WTC11 (cell line): Measurements from ENCODE around the gene GNG2. TPM values are rescaled to one million over a fixed set of nuclear protein-coding genes. Genes with fewer than 3 reads are reported as not detected.

Experiments used
- ATAC-seq: fragments of 200-7000 bp; cut with Tn5 transposase; 2 replicates; pipeline ENCODE4 v1.10.0; 2021; ENCODE audit warnings: mild to moderate bottlenecking, moderate library complexity
- CTCF ChIA-PET: fragments of 300-600 bp; sonication (Branson Sonifier 250); formaldehyde crosslinking; loops from one replicate; lab custom pipeline; 2021; ENCODE audit warnings: antibody characterized with exemption; lab: Charles Lee
- POLR2A ChIA-PET: fragments of 350-600 bp; sonication (Branson Sonifier 250); formaldehyde crosslinking; loops from one replicate; lab custom pipeline; 2021; ENCODE audit warnings: antibody characterized with exemption; lab: Charles Lee
- DNase-seq: peaks from one replicate; pipeline ENCODE4 v3.0.0; 2021; ENCODE audit warnings: low spot score
- H3K27ac Mint-ChIP-seq: 2 replicates; pipeline ENCODE4 v1.8.0; 2021; ENCODE audit warnings: mixed read lengths
- H3K27me3 Mint-ChIP-seq: 2 replicates; pipeline ENCODE4 v1.8.0; 2021; ENCODE audit warnings: low read depth, mild to moderate bottlenecking, moderate library complexity, mixed read lengths
- H3K36me3 Mint-ChIP-seq: 2 replicates; pipeline ENCODE4 v1.8.0; 2021; ENCODE audit warnings: mixed read lengths
- H3K4me1 Mint-ChIP-seq: 2 replicates; pipeline ENCODE4 v1.8.0; 2022; ENCODE audit warnings: mixed read lengths
- H3K4me3 Mint-ChIP-seq: 2 replicates; pipeline ENCODE4 v1.8.0; 2021; ENCODE audit warnings: mild to moderate bottlenecking, moderate library complexity, mixed read lengths
- H3K9me3 Mint-ChIP-seq: 2 replicates; pipeline ENCODE4 v1.8.0; 2021; ENCODE audit warnings: mixed read lengths
- CREM ChIP-seq: sonication (generic); formaldehyde crosslinking; IDR thresholded peaks from 2 replicates; pipeline ENCODE4 v1.8.1; 2022; ENCODE audit warnings: mild to moderate bottlenecking, missing genetic modification reagents, moderate library complexity
- ELF4 ChIP-seq: sonication (generic); formaldehyde crosslinking; IDR thresholded peaks from 2 replicates; pipeline ENCODE4 v1.8.1; 2022; ENCODE audit warnings: low read depth, mild to moderate bottlenecking, moderate library complexity, missing genetic modification reagents
- ETV6 ChIP-seq: sonication (generic); formaldehyde crosslinking; IDR thresholded peaks from 2 replicates; pipeline ENCODE4 v1.8.1; 2022; ENCODE audit warnings: mild to moderate bottlenecking, missing genetic modification reagents
- FOXJ3 ChIP-seq: sonication (generic); formaldehyde crosslinking; IDR thresholded peaks from 2 replicates; pipeline ENCODE4 v1.9.0; 2021; ENCODE audit warnings: missing genetic modification reagents, mild to moderate bottlenecking, borderline replicate concordance
- JUN ChIP-seq: sonication (generic); formaldehyde crosslinking; IDR thresholded peaks from 2 replicates; pipeline ENCODE4 v1.8.0; 2023; ENCODE audit warnings: mild to moderate bottlenecking, missing genetic modification reagents
- NR1H2 ChIP-seq: sonication (generic); formaldehyde crosslinking; IDR thresholded peaks from 2 replicates; pipeline ENCODE4 v1.9.0; 2021; ENCODE audit warnings: mild to moderate bottlenecking, moderate library complexity, missing genetic modification reagents
- NR3C1 ChIP-seq: sonication (generic); formaldehyde crosslinking; conservative IDR thresholded peaks from 2 replicates; pipeline ENCODE4 v1.8.1; 2023; ENCODE audit warnings: low read depth, mild to moderate bottlenecking, missing genetic modification reagents
- RORB ChIP-seq: fragments of 250-450 bp; sonication (Bioruptor Pico); IDR thresholded peaks from 2 replicates; pipeline ENCODE4 v1.9.0; 2021; ENCODE audit warnings: mild to moderate bottlenecking
- SOX15 ChIP-seq: fragments of 250-450 bp; sonication (Bioruptor Pico); IDR thresholded peaks from 2 replicates; pipeline ENCODE4 v1.9.0; 2021; ENCODE audit warnings: mild to moderate bottlenecking
- SP1 ChIP-seq: sonication (generic); formaldehyde crosslinking; conservative IDR thresholded peaks from 2 replicates; pipeline ENCODE4 v1.8.1; 2022; ENCODE audit warnings: missing genetic modification reagents
- ZNF219 ChIP-seq: sonication (generic); formaldehyde crosslinking; IDR thresholded peaks from 2 replicates; pipeline ENCODE4 v1.8.0; 2023; ENCODE audit warnings: missing genetic modification reagents, mild to moderate bottlenecking, borderline replicate concordance
- ZNF263 ChIP-seq: sonication (generic); formaldehyde crosslinking; IDR thresholded peaks from 2 replicates; pipeline ENCODE4 v1.8.1; 2022; ENCODE audit warnings: low read depth, mild to moderate bottlenecking, moderate library complexity, missing genetic modification reagents
- ZNF317 ChIP-seq: sonication (generic); formaldehyde crosslinking; IDR thresholded peaks from 2 replicates; pipeline ENCODE4 v1.8.1; 2023; ENCODE audit warnings: low read depth, mild to moderate bottlenecking, moderate library complexity, missing genetic modification reagents, borderline replicate concordance
- ZNF423 ChIP-seq: fragments of 250-450 bp; sonication (Bioruptor Pico); IDR thresholded peaks from 2 replicates; pipeline ENCODE4 v2.1.2; 2022; ENCODE audit warnings: mild to moderate bottlenecking, moderate library complexity
- total RNA-seq: library from RNA; stranded (reverse); gene quantifications from 3 replicates; pipeline ENCODE4 v1.2.3, GENCODE V29; 2021
- TF ChIP-seq, protein P1 (sequence below): sonication (generic); formaldehyde crosslinking; IDR thresholded peaks from 2 replicates; pipeline ENCODE4 v1.8.0; 2022; ENCODE audit warnings: mild to moderate bottlenecking, missing genetic modification reagents
- TF ChIP-seq, protein P2 (sequence below): sonication (generic); formaldehyde crosslinking; IDR thresholded peaks from 2 replicates; pipeline ENCODE4 v1.8.0; 2022; ENCODE audit warnings: mild to moderate bottlenecking, missing genetic modification reagents
- TF ChIP-seq, protein P3 (sequence below): fragments of 200-600 bp; IDR thresholded peaks from 2 replicates; pipeline ENCODE4 v1.8.0; 2022; ENCODE audit warnings: antibody characterized with exemption
- TF ChIP-seq, protein P4 (sequence below): fragments of 250-450 bp; sonication (Bioruptor Pico); IDR thresholded peaks from 2 replicates; pipeline ENCODE4 v1.9.0; 2021; ENCODE audit warnings: moderate library complexity, mild to moderate bottlenecking, inconsistent platforms, borderline replicate concordance
- TF ChIP-seq, protein P5 (sequence below): sonication (generic); formaldehyde crosslinking; IDR thresholded peaks from 2 replicates; pipeline ENCODE4 v1.8.1; 2023; ENCODE audit warnings: mild to moderate bottlenecking, missing genetic modification reagents, borderline replicate concordance
- TF ChIP-seq, protein P6 (sequence below): fragments of 250-450 bp; sonication (Bioruptor Pico); IDR thresholded peaks from 2 replicates; pipeline ENCODE4 v1.9.0; 2021; ENCODE audit warnings: mild to moderate bottlenecking
- TF ChIP-seq, protein P7 (sequence below): sonication (generic); formaldehyde crosslinking; IDR thresholded peaks from 2 replicates; pipeline ENCODE4 v1.8.0; 2022; ENCODE audit warnings: mild to moderate bottlenecking, missing genetic modification reagents
- TF ChIP-seq, protein P8 (sequence below): sonication (generic); formaldehyde crosslinking; IDR thresholded peaks from 2 replicates; pipeline ENCODE4 v1.8.1; 2023; ENCODE audit warnings: mild to moderate bottlenecking, missing genetic modification reagents

The GNG2 gene
- total RNA-seq, 1 experiment from 2014 or later, result 10.7 TPM

DNA sequence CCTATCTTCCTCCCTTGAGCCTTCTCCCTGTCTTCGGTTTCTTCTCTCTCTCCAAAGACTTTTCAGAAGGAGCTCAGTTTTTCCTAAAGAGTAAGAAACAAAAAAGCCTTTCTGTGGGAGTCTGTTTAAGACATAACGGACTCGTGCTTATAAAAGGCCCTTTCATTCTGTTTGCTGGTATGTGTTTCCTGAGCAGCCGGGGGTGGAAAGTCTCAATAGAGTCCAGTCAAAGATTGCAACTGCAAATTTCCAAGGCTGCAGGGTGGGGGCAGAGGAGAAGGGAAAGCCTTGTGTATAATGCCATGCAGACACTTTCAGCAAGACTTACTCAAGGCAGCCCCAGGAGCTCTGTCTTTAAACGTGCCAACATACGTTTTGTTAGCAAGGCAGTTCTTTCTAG lies 62.2 kb downstream of the GNG2 start:
- POLR2A ChIA-PET, result no interaction called here
- no peaks in the 10 kb centered on the region for H3K36me3 Mint-ChIP-seq
- DNase-seq, result no peak
- CTCF ChIA-PET, result interaction anchor here (0.6 kb wide), 1 partner anchor 271 kb away, joined by 3 read pairs; the partner anchor contains the start of gene FRMD6
- peaks cover 3% of the 10 kb centered on the region; the same call in 1 of the 2 replicates for H3K9me3 Mint-ChIP-seq
- ATAC-seq, result peak; percentile 50
- no peak overlapping the region for H3K27ac Mint-ChIP-seq
- no peak overlapping the region for H3K4me3 Mint-ChIP-seq
- H3K4me1 Mint-ChIP-seq, result peaks cover 5% of the 10 kb centered on the region; the same call in 1 of the 2 replicates
- TF ChIP-seq ZNF263, result no peak
- no peak for TF ChIP-seq ZNF317 (CRISPR knock-in tag)
- TF ChIP-seq, protein P1, sequence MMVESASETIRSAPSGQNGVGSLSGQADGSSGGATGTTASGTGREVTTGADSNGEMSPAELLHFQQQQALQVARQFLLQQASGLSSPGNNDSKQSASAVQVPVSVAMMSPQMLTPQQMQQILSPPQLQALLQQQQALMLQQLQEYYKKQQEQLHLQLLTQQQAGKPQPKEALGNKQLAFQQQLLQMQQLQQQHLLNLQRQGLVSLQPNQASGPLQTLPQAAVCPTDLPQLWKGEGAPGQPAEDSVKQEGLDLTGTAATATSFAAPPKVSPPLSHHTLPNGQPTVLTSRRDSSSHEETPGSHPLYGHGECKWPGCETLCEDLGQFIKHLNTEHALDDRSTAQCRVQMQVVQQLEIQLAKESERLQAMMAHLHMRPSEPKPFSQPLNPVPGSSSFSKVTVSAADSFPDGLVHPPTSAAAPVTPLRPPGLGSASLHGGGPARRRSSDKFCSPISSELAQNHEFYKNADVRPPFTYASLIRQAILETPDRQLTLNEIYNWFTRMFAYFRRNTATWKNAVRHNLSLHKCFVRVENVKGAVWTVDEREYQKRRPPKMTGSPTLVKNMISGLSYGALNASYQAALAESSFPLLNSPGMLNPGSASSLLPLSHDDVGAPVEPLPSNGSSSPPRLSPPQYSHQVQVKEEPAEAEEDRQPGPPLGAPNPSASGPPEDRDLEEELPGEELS (CRISPR knock-in tag), result no peak
- TF ChIP-seq, protein P2, sequence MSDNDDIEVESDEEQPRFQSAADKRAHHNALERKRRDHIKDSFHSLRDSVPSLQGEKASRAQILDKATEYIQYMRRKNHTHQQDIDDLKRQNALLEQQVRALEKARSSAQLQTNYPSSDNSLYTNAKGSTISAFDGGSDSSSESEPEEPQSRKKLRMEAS, result no peak
- TF ChIP-seq ZNF423 (CRISPR knock-in tag), result no peak
- TF ChIP-seq, protein P3, sequence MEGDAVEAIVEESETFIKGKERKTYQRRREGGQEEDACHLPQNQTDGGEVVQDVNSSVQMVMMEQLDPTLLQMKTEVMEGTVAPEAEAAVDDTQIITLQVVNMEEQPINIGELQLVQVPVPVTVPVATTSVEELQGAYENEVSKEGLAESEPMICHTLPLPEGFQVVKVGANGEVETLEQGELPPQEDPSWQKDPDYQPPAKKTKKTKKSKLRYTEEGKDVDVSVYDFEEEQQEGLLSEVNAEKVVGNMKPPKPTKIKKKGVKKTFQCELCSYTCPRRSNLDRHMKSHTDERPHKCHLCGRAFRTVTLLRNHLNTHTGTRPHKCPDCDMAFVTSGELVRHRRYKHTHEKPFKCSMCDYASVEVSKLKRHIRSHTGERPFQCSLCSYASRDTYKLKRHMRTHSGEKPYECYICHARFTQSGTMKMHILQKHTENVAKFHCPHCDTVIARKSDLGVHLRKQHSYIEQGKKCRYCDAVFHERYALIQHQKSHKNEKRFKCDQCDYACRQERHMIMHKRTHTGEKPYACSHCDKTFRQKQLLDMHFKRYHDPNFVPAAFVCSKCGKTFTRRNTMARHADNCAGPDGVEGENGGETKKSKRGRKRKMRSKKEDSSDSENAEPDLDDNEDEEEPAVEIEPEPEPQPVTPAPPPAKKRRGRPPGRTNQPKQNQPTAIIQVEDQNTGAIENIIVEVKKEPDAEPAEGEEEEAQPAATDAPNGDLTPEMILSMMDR, result no peak
- TF ChIP-seq ZNF219 (CRISPR knock-in tag), result no peak
- TF ChIP-seq FOXJ3 (CRISPR knock-in tag), result no peak
- TF ChIP-seq RORB (CRISPR knock-in tag), result no peak
- TF ChIP-seq JUN (CRISPR knock-in tag), result no peak
- TF ChIP-seq SP1 (CRISPR knock-in tag), result no peak
- TF ChIP-seq, protein P4, sequence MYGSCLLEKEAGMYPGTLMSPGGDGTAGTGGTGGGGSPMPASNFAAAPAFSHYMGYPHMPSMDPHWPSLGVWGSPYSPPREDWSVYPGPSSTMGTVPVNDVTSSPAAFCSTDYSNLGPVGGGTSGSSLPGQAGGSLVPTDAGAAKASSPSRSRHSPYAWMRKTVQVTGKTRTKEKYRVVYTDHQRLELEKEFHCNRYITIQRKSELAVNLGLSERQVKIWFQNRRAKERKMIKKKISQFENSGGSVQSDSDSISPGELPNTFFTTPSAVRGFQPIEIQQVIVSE (CRISPR knock-in tag), result no peak
- TF ChIP-seq, protein P5, sequence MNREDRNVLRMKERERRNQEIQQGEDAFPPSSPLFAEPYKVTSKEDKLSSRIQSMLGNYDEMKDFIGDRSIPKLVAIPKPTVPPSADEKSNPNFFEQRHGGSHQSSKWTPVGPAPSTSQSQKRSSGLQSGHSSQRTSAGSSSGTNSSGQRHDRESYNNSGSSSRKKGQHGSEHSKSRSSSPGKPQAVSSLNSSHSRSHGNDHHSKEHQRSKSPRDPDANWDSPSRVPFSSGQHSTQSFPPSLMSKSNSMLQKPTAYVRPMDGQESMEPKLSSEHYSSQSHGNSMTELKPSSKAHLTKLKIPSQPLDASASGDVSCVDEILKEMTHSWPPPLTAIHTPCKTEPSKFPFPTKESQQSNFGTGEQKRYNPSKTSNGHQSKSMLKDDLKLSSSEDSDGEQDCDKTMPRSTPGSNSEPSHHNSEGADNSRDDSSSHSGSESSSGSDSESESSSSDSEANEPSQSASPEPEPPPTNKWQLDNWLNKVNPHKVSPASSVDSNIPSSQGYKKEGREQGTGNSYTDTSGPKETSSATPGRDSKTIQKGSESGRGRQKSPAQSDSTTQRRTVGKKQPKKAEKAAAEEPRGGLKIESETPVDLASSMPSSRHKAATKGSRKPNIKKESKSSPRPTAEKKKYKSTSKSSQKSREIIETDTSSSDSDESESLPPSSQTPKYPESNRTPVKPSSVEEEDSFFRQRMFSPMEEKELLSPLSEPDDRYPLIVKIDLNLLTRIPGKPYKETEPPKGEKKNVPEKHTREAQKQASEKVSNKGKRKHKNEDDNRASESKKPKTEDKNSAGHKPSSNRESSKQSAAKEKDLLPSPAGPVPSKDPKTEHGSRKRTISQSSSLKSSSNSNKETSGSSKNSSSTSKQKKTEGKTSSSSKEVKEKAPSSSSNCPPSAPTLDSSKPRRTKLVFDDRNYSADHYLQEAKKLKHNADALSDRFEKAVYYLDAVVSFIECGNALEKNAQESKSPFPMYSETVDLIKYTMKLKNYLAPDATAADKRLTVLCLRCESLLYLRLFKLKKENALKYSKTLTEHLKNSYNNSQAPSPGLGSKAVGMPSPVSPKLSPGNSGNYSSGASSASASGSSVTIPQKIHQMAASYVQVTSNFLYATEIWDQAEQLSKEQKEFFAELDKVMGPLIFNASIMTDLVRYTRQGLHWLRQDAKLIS (CRISPR knock-in tag), result no peak
- no peak for TF ChIP-seq SOX15 (CRISPR knock-in tag)
- no peaks in the 10 kb centered on the region for H3K27me3 Mint-ChIP-seq

DNA sequence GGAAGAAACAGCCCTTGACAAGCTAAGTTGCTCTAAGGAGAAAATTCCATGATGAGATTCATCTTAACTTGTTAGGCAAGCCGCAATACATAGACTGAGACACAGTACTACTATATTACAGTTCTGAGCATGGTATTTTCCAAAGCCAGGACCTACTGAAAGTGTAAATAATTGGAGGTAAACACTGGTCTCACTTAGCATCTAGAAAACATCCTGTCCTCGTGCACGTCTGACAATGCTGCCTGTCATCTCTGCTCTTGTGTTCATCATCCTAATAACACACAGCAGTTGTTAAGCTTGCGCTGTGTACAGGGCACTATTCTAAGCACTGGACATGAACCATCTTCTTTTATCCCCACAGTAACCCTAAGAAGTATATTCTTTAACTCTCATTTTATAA lies 64.2 kb downstream of the GNG2 start:
- Mint-ChIP-seq H3K36me3 (no peaks in the 10 kb centered on the region), H3K9me3 (peaks cover 3% of the 10 kb centered on the region; the same call in 1 of the 2 replicates), H3K4me1 (peaks cover 5% of the 10 kb centered on the region; the same call in 1 of the 2 replicates), H3K4me3 (no peak overlapping the region), H3K27me3 (no peaks in the 10 kb centered on the region), H3K27ac (no peak overlapping the region)
- DNase-seq (no peak), ATAC-seq (no peak)
- ChIA-PET CTCF (no interaction called here), POLR2A (interaction anchor here (1.4 kb wide), 1 partner anchor 9 kb away, joined by 3 read pairs; no protein-coding TSS in a partner anchor)
- TF ChIP-seq CREM (CRISPR knock-in tag) (no peak), NR1H2 (CRISPR knock-in tag) (no peak), ETV6 (CRISPR knock-in tag) (no peak), NR3C1 (CRISPR knock-in tag) (no peak), ELF4 (CRISPR knock-in tag) (no peak), ZNF263 (no peak)
- TF ChIP-seq, protein P6, sequence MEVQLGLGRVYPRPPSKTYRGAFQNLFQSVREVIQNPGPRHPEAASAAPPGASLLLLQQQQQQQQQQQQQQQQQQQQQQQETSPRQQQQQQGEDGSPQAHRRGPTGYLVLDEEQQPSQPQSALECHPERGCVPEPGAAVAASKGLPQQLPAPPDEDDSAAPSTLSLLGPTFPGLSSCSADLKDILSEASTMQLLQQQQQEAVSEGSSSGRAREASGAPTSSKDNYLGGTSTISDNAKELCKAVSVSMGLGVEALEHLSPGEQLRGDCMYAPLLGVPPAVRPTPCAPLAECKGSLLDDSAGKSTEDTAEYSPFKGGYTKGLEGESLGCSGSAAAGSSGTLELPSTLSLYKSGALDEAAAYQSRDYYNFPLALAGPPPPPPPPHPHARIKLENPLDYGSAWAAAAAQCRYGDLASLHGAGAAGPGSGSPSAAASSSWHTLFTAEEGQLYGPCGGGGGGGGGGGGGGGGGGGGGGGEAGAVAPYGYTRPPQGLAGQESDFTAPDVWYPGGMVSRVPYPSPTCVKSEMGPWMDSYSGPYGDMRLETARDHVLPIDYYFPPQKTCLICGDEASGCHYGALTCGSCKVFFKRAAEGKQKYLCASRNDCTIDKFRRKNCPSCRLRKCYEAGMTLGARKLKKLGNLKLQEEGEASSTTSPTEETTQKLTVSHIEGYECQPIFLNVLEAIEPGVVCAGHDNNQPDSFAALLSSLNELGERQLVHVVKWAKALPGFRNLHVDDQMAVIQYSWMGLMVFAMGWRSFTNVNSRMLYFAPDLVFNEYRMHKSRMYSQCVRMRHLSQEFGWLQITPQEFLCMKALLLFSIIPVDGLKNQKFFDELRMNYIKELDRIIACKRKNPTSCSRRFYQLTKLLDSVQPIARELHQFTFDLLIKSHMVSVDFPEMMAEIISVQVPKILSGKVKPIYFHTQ, result no peak
- TF ChIP-seq, protein P7, sequence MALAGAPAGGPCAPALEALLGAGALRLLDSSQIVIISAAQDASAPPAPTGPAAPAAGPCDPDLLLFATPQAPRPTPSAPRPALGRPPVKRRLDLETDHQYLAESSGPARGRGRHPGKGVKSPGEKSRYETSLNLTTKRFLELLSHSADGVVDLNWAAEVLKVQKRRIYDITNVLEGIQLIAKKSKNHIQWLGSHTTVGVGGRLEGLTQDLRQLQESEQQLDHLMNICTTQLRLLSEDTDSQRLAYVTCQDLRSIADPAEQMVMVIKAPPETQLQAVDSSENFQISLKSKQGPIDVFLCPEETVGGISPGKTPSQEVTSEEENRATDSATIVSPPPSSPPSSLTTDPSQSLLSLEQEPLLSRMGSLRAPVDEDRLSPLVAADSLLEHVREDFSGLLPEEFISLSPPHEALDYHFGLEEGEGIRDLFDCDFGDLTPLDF (CRISPR knock-in tag), result no peak
- TF ChIP-seq, protein P8, sequence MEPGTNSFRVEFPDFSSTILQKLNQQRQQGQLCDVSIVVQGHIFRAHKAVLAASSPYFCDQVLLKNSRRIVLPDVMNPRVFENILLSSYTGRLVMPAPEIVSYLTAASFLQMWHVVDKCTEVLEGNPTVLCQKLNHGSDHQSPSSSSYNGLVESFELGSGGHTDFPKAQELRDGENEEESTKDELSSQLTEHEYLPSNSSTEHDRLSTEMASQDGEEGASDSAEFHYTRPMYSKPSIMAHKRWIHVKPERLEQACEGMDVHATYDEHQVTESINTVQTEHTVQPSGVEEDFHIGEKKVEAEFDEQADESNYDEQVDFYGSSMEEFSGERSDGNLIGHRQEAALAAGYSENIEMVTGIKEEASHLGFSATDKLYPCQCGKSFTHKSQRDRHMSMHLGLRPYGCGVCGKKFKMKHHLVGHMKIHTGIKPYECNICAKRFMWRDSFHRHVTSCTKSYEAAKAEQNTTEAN (CRISPR knock-in tag), result no peak
